HG03139 (cell line): ENCODE measurements around the gene LARP4B.

Experiments
- ATAC-seq: cut with Tn5 transposase; IDR thresholded peaks from one replicate; pipeline ENCODE4 v1.9.1; 2021; ENCODE audit not compliant: unreplicated experiment

The LARP4B gene

DNA sequence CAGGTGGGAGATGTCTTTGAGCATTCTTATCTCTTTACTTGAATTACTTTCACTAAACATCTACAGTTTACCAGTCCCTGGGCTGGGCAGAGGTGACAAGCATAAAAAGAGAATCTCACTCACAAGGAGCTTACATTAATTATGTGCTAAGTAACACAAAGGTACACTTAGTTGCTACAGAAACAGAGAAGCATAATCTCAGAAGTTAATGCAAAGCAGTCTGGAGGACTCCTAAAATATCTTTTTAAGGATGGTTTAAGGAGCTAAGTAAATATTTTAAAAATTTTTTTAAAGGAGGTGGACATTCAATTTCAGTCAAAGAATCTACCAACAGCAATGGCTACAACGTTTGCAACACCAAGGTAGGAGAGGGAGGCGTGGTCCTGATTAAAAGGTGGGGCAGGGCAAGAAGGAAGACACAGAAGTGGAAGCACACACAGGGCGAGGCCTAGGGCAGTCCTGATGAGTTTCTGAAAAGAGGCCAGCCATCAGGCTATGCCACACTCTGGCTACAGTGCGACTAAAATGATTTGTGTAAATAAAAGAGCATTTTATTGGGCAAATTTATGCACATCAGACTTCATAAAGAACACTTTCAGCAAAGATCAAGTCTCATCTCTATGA, 5.3 kb downstream of the LARP4B start:
- no peak for ATAC-seq

DNA sequence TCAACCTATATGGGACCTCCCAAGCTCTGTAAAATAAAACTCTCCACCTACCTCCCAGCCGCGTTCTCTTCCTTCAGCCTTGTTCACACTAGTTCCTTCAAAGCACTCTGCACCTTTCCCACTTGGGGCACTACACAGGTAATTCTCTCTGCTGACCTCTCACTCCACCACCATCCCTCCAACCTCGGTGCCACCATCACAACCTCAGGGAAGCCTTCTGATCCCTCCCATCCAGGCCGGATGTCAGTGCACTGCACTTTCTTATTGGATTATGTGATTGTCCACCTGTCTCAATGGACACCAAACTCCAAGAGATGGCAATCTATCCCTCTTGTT, 7.0 kb downstream of the LARP4B start:
- ATAC-seq = no peak

DNA sequence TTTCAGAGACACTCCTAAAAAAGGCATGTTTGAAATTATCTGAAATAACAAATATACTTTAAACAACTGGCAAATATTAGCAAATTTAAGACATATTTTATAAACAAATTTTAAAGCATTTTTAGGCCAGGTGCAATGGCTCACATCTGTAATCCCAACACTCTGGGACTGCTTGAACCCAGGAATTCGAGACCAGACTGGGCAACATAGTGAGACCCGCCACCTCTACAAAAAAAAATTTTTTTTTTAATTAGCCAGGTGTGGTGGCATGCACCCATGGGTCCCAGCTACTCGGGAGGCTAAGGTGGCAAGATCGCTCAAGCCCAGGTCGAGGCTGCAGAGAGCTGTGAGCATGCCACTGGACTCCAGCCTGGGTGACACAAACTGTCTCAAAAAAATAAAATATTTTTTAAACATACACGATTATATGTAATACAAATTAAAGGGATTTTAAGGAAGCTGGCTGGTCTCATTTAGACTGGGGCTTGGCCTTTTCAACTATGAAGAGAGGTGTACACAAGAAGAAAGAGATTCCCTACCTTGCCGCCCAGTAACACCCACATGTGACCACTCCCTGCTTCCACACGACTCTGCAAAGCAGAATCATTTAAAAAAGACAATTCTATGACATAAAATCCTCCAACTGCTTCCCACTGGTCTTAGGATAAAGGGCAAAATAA, 7.5 kb downstream of the LARP4B start:
- ATAC-seq = no peak

GRCh38 chr10:921471-922414, 9.8 kb downstream of the LARP4B start:
- ATAC-seq = no peak

- ATAC-seq = no peak
Measured at GRCh38 chr10:920450-920849, 11.1 kb downstream of the LARP4B start.

- ATAC-seq = no peak
Measured at GRCh38 chr10:919481-919880, 12.0 kb downstream of the LARP4B start.

- ATAC-seq = no peak
Measured at GRCh38 chr10:917999-918398, 13.5 kb downstream of the LARP4B start.

DNA sequence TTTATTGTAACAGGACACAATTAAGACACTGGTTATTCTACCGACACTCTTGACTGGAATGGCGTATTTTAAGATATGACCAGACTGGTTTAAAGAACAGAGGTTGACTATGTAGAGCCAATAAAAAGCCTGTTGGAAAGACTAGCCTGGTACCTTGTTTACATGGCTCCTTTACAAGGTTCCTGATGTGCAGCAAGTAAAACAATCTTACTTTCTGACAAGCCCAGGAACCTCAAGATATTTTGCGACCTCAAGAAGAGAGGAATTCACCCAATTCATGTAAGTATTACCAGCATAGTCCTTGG, 14.1 kb downstream of the LARP4B start:
- no peak for ATAC-seq

GRCh38 chr10:916716-917415, 14.6 kb downstream of the LARP4B start:
- no peak for ATAC-seq

GRCh38 chr10:909831-910230, 21.7 kb downstream of the LARP4B start:
- ATAC-seq = no peak

- no peak for ATAC-seq
Measured at GRCh38 chr10:905972-906371, 25.5 kb downstream of the LARP4B start.

- no peak for ATAC-seq
Measured at GRCh38 chr10:905503-905902, 26.0 kb downstream of the LARP4B start.

GRCh38 chr10:904403-904802, 27.1 kb downstream of the LARP4B start:
- no peak for ATAC-seq

GRCh38 chr10:898141-898540, 33.4 kb downstream of the LARP4B start:
- no peak for ATAC-seq

- no peak for ATAC-seq
Measured at GRCh38 chr10:896982-897381, 34.5 kb downstream of the LARP4B start.

GRCh38 chr10:895324-895723, 36.2 kb downstream of the LARP4B start:
- no peak for ATAC-seq

- no peak for ATAC-seq
Measured at GRCh38 chr10:878895-879294, 52.6 kb downstream of the LARP4B start.

DNA sequence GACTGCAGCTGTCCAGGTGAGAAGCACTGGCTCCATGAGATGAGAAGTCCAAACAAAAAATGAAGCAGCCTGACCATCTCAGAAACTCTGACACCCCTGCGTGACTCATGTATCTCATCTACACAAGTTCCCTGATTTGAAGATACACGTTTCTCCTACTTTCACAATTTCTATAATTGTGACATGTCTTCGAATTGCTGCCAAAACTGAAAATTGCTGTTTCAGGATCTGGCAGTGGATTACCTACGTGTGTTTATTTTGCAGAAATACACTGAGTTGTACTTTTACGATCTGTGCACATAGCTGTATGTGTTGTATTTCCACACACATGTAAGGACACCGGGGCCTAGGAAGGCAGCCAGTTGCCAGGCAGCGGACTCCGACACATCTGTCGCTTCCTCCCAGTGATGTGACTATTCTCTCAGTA, 53.2 kb downstream of the LARP4B start:
- ATAC-seq = no peak

DNA sequence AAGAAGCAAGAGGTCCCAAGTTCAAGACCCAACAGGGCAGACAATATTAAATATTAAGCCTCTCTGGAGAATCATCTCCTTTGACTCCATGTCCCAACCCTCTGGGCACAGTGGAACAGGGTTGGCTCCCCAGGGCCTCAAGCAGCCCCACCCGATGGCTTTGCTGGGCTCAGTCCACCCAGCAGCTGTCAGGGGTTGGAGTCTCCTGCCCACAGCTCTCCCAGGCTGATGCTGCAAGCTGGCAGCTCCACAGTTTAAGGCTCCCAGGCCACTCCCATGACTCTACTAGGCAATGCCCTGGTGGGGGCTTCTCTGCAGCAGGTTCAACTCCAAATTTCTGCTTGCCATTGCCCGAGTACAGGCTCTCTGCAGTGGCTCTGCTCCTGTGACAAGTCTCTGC, 55.1 kb downstream of the LARP4B start:
- ATAC-seq = no peak

DNA sequence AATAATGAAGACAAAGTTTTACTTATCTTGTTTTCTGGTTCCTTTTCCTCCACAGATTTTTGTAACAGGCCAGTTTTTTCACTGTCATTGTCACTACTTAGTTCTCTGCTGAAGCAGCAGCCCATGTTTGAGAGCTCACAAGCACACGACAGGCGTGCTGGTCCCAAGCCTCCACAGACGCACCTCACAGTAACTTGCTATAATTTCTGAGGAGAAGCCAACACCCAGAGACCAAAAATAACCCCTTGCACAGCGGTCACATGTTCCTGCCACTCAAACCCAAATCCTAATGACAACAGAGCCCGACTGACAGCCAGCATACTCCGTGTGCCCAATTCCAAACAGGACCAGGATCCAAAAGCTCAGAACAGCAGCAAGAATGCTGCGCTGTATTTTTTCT, 58.5 kb downstream of the LARP4B start:
- no peak for ATAC-seq

DNA sequence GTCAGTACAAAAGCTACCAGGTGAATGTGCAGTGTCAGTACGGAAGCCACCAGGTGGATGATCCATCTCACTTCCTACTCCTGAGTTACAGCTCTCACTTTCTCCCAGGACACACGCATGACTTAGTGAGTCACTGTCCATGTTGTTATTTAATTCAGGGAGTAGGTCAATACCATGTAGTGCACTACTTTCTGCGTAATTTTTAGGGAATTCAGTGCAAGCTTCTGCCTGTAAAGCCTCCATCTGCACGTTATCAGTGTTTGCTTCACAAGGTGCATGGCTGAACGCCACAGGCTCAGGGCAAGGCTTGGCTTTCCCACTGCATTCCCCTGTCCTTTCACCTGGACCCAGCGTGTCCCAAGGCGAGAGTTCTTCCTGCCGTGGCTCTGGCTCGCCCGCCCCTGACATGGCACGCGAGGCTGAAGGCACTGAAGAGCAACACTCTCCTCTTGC, 59.5 kb downstream of the LARP4B start:
- ATAC-seq = no peak
